Epithelial cell of esophagus (primary cell): ENCODE measurements around the gene DNER.

Source experiments
- DNase-seq: peaks from one replicate; pipeline ENCODE4 v3.0.0; 2010; ENCODE audit warnings: low read depth
- H3K4me3 ChIP-seq: 2 replicates; pipeline ENCODE4 v1.5.1; 2011; ENCODE audit warnings: mild to moderate bottlenecking, low read length, control low read depth
- CTCF ChIP-seq: IDR thresholded peaks from 2 replicates; pipeline ENCODE4 v1.5.1; 2011; ENCODE audit warnings: low read depth, mild to moderate bottlenecking, low read length, control low read depth, inconsistent platforms; ENCODE audit not compliant: insufficient read depth; ENCODE audit errors: missing control alignments

Gene DNER

GRCh38 chr2:229467783-229468182 lies 246.6 kb downstream of the DNER start:
- TF ChIP-seq CTCF = no peak
- DNase-seq = no peak

GRCh38 chr2:229463841-229464346 lies 250.5 kb downstream of the DNER start:
- no peak overlapping the region for H3K4me3 ChIP-seq
- TF ChIP-seq CTCF = no peak
- DNase-seq = no peak

More at GRCh38 chr2:229467783-229468182, 246.6 kb downstream of the DNER start:
- no peak overlapping the region for H3K4me3 ChIP-seq

GRCh38 chr2:229462112-229462511 lies 252.2 kb downstream of the DNER start:
- DNase-seq = no peak
- TF ChIP-seq CTCF = no peak

GRCh38 chr2:229456091-229456490 lies 258.3 kb downstream of the DNER start:
- no peak for TF ChIP-seq CTCF
- DNase-seq = no peak
- H3K4me3 ChIP-seq = no peak overlapping the region

More at GRCh38 chr2:229462112-229462511, 252.2 kb downstream of the DNER start:
- no peak overlapping the region for H3K4me3 ChIP-seq

- no peak for TF ChIP-seq CTCF
- no peak overlapping the region for H3K4me3 ChIP-seq
- DNase-seq = peak; percentile 87
Measured at GRCh38 chr2:229454934-229455631, 259.3 kb downstream of the DNER start.

- no peak for DNase-seq
- H3K4me3 ChIP-seq = no peak overlapping the region
- no peak for TF ChIP-seq CTCF
Measured at GRCh38 chr2:229453230-229453629, 261.1 kb downstream of the DNER start.

GRCh38 chr2:229451852-229452251 lies 262.5 kb downstream of the DNER start:
- no peak for TF ChIP-seq CTCF
- no peak for DNase-seq
- no peak overlapping the region for H3K4me3 ChIP-seq
